Neutrophil (primary cell): ENCODE measurements around the gene IGLON5.

ENCODE experiments used
- H3K27ac ChIP-seq: fragments of 200-600 bp; sonication (generic); 2 replicates; pipeline ENCODE4 v1.5.1; 2016; ENCODE audit warnings: mild to moderate bottlenecking, moderate library complexity
- H3K27me3 ChIP-seq: fragments of 200-600 bp; sonication (generic); 2 replicates; pipeline ENCODE4 v1.6.0; 2016; ENCODE audit warnings: mild to moderate bottlenecking
- H3K36me3 ChIP-seq: fragments of 200-600 bp; sonication (generic); 2 replicates; pipeline ENCODE4 v1.5.1; 2017
- H3K4me1 ChIP-seq, 2 experiments: fragments of 200-600 bp in 1 of 2; sonication (generic) in 1 of 2; 1 replicate in 1 of 2; 2 replicates in 1 of 2; pipeline versions ENCODE4 v1.5.1 to v1.6.1; 2013 to 2016; ENCODE audit warnings: low read depth in 1 of 2, low read length in 1 of 2, mild to moderate bottlenecking in 1 of 2, moderate library complexity in 1 of 2; ENCODE audit not compliant: control insufficient read depth in 1 of 2, insufficient read depth in 1 of 2
- H3K4me3 ChIP-seq, 2 experiments: fragments of 200-600 bp in 1 of 2; sonication (generic) in 1 of 2; 1 replicate in 1 of 2; 2 replicates in 1 of 2; pipeline ENCODE4 v1.5.1; 2013 to 2016; ENCODE audit warnings: low read depth in 1 of 2, low read length in 1 of 2, mild to moderate bottlenecking in 1 of 2, moderate library complexity in 1 of 2
- H3K9me3 ChIP-seq: fragments of 200-600 bp; sonication (generic); 2 replicates; pipeline ENCODE4 v1.5.1; 2016
- CTCF ChIP-seq: fragments of 200-600 bp; sonication (generic); IDR thresholded peaks from 2 replicates; pipeline ENCODE4 v1.5.1; 2016; ENCODE audit warnings: antibody characterized with exemption

IGLON5 gene

GRCh38 chr19:51293571-51294210 is 17.8 kb upstream of the IGLON5 start:
- Histone ChIP-seq H3K4me1 (no peaks in the 10 kb centered on the region), H3K9me3 (no peaks in the 10 kb centered on the region), H3K27ac (no peak overlapping the region), H3K27me3 (peaks cover 11% of the 10 kb centered on the region), H3K4me3 (no peak overlapping the region), H3K36me3 (no peaks in the 10 kb centered on the region)
- no peak for TF ChIP-seq CTCF

GRCh38 chr19:51294211-51294976 is 17.1 kb upstream of the IGLON5 start:
- no peak for TF ChIP-seq CTCF
- Histone ChIP-seq H3K36me3 (no peaks in the 10 kb centered on the region), H3K4me1 (no peaks in the 10 kb centered on the region), H3K4me3 (no peak overlapping the region), H3K9me3 (no peaks in the 10 kb centered on the region), H3K27me3 (peaks cover 11% of the 10 kb centered on the region), H3K27ac (no peak overlapping the region)

GRCh38 chr19:51294977-51295375 is 16.5 kb upstream of the IGLON5 start:
- no peaks in the 10 kb centered on the region for H3K36me3 ChIP-seq
- H3K27ac ChIP-seq: no peak overlapping the region
- no peak for TF ChIP-seq CTCF
- H3K9me3 ChIP-seq: no peaks in the 10 kb centered on the region
- H3K4me1 ChIP-seq: no peaks in the 10 kb centered on the region
- peaks cover 11% of the 10 kb centered on the region for H3K27me3 ChIP-seq
- no peak overlapping the region for H3K4me3 ChIP-seq

GRCh38 chr19:51295382-51296126 is 15.9 kb upstream of the IGLON5 start:
- Histone ChIP-seq H3K4me3 (no peak overlapping the region), H3K27me3 (peaks cover 13% of the 10 kb centered on the region), H3K27ac (no peak overlapping the region), H3K9me3 (no peaks in the 10 kb centered on the region), H3K4me1 (no peaks in the 10 kb centered on the region), H3K36me3 (no peaks in the 10 kb centered on the region)
- TF ChIP-seq CTCF: no peak

- H3K4me3 ChIP-seq: no peak overlapping the region
Measured at GRCh38 chr19:51296336-51297093, 14.9 kb upstream of the IGLON5 start.

More at GRCh38 chr19:51296336-51297093, 14.9 kb upstream of the IGLON5 start:
- Histone ChIP-seq H3K9me3 (no peaks in the 10 kb centered on the region), H3K4me1 (no peaks in the 10 kb centered on the region), H3K27ac (no peak overlapping the region), H3K27me3 (peaks cover 17% of the 10 kb centered on the region), H3K36me3 (no peaks in the 10 kb centered on the region)
- TF ChIP-seq CTCF: no peak
